Stimulated activated naive B cell treated with anti-CD40 and anti-IgM and Interleukin-4, amounts not matched to agents 10 μg/mL and 1 μg/mL and 100 μg/mL, for 72 hours (primary cell): ENCODE results near the gene STK35.

Source experiments
- ATAC-seq, 2 donors: fragments of 150-1000 bp; cut with Tn5 transposase; replicated peaks; 2 replicates each; pipeline ENCODE4 v1.10.0; 2021; ENCODE audit warnings: moderate library complexity in 1 of 2
- DNase-seq: peaks from one replicate; pipeline ENCODE4 v3.0.0; 2021
- H3K27ac Mint-ChIP-seq: one replicate; pipeline ENCODE4 v1.8.0; 2022; ENCODE audit warnings: mild to moderate bottlenecking, mixed read lengths
- H3K27me3 Mint-ChIP-seq, 2 donors: one replicate each; pipeline ENCODE4 v1.8.0; 2022; ENCODE audit warnings: mixed read lengths in 2 of 2
- H3K36me3 Mint-ChIP-seq, 2 donors: one replicate each; pipeline ENCODE4 v1.8.0; 2022; ENCODE audit warnings: mixed read lengths in 2 of 2, mild to moderate bottlenecking in 1 of 2
- H3K4me1 Mint-ChIP-seq, 2 donors: one replicate each; pipeline ENCODE4 v1.8.0; 2022; ENCODE audit warnings: mixed read lengths in 2 of 2, mild to moderate bottlenecking in 1 of 2
- H3K4me3 Mint-ChIP-seq, 2 donors: one replicate each; pipeline ENCODE4 v1.8.0; 2022; ENCODE audit warnings: mild to moderate bottlenecking in 2 of 2, mixed read lengths in 2 of 2, moderate library complexity in 1 of 2
- H3K9me3 Mint-ChIP-seq, 2 donors: one replicate each; pipeline ENCODE4 v1.8.0; 2022; ENCODE audit warnings: mixed read lengths in 2 of 2, mild to moderate bottlenecking in 1 of 2

Gene STK35

DNA sequence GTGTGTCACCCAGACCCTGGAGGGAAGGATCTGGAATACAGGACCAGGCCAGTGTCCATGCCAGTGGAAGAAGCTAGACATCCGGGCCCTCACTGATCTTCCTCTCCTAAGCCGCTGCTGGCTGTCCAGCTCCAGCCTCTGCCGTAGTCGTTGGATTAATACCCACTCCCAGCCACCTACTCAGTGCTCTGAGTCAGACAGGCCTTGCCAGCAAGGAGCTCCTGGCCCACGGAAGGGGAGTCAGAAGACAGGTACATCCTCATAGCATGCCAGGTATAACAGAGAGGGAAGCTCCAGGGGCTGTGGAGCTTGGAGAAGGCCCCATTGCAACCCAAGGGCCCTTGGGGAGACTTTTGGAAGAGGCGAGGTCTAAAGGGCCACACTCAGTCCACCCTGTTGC lies 49.0 kb downstream of the STK35 start:
- ATAC-seq (no peak), DNase-seq (no peak)
- H3K27me3 Mint-ChIP-seq = no peaks in the 10 kb centered on the region
- H3K4me3 Mint-ChIP-seq = no peak overlapping the region
- peaks cover 32 to 41% of the 10 kb centered on the region in 2 donors for H3K36me3 Mint-ChIP-seq
- H3K27ac Mint-ChIP-seq = no peak overlapping the region
- H3K4me1 Mint-ChIP-seq = peaks cover 4 to 13% of the 10 kb centered on the region in 2 donors
- no peaks in the 10 kb centered on the region for H3K9me3 Mint-ChIP-seq

DNA sequence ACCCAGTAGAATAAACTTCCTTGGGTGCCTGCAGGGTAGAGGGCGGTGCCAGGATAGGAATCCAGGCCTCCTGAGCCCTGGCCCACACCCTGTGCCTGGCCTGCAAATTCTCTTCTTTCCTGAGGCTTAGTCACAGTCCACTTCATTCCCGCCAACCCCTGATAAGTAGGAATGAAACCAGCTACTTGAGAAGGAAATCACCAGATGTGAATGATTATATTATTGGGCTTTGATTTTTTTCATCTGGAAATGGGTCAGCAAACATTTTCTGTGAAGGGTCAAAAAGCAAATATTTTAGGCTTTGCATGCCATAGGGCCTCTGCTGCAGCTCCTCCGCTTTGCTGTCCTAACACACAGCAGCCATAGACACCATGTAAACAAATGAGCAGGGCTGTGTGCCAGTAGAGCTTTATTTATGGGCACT lies 50.2 kb downstream of the STK35 start:
- Mint-ChIP-seq H3K36me3 (peaks cover 20 to 31% of the 10 kb centered on the region in 2 donors), H3K27ac (no peak overlapping the region), H3K27me3 (no peaks in the 10 kb centered on the region), H3K4me1 (peaks cover 2 to 13% of the 10 kb centered on the region in 2 donors), H3K9me3 (no peaks in the 10 kb centered on the region), H3K4me3 (no peak overlapping the region)
- ATAC-seq (no peak), DNase-seq (no peak)

DNA sequence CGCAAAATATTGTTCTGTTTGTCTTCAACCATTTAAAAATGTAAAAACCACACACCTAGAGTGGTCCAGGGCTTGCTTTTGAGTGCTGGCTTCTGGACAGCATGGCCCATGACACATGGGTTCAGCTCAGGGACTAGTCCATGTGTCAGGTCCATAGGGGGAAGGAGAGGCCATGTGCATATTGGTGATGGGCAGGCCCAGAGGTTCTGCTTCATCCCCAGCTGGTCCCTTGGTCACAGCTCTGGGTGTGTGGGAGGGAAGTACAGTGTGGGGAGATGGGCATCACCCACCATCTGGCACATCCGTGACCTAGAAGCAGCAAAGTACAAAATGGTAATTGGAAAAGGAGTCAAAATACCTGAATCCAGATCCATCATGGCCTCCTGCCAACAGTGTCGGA lies 50.7 kb downstream of the STK35 start:
- no peak for ATAC-seq
- H3K4me3 Mint-ChIP-seq = no peak overlapping the region
- H3K4me1 Mint-ChIP-seq = peaks cover 2 to 13% of the 10 kb centered on the region in 2 donors
- no peaks in the 10 kb centered on the region for H3K9me3 Mint-ChIP-seq
- H3K36me3 Mint-ChIP-seq = peaks cover 20 to 27% of the 10 kb centered on the region in 2 donors
- H3K27me3 Mint-ChIP-seq = no peaks in the 10 kb centered on the region
- DNase-seq = no peak
- H3K27ac Mint-ChIP-seq = no peak overlapping the region

DNA sequence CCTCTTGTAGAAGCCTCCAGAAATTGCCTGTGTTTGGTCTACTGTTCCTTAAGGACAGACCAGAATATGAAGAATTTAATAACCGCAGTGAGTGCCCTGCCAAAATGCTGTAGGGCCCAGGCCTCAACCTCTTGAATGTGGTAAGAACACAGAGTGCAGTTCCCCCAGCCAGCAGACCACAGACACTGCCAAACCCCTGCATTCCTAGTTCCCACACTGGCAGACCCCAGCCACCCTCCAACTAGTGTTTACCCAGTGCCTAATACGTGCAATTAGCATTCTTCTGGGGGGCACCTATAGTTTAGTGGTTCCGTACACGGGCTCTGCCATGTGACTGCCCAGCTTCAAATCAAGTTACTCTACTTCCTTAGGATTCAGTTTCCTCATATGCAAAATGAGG lies 51.7 kb downstream of the STK35 start:
- ATAC-seq (no peak), DNase-seq (no peak)
- Mint-ChIP-seq H3K9me3 (no peaks in the 10 kb centered on the region), H3K27me3 (no peaks in the 10 kb centered on the region), H3K36me3 (peaks cover 14 to 17% of the 10 kb centered on the region in 2 donors), H3K4me3 (no peak overlapping the region), H3K4me1 (peaks cover 2 to 7% of the 10 kb centered on the region in 2 donors), H3K27ac (no peak overlapping the region)

DNA sequence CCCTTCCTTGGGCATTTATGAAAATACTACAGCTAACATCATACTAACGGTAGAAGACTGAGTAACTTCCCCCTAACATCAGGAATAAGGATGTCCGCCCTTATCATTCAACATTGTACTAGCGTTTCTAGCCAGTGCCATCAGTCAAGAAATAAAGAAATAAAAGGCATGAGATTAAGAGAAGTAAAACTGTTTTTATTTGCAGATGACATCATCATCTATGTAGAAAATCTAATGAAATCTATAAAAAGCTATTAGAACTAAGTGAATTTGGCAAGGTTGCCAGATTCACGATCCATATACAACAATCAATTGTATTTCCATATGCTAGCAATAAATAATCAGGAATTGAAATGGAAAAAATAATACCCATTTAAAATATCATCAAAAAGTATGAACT lies 54.6 kb downstream of the STK35 start:
- ATAC-seq (no peak), DNase-seq (no peak)
- H3K27ac Mint-ChIP-seq = no peak overlapping the region
- H3K4me3 Mint-ChIP-seq = no peak overlapping the region
- peaks cover 0 to 2% of the 10 kb centered on the region in 2 donors for H3K4me1 Mint-ChIP-seq
- peaks cover 0 to 2% of the 10 kb centered on the region in 2 donors for H3K36me3 Mint-ChIP-seq
- H3K9me3 Mint-ChIP-seq = no peaks in the 10 kb centered on the region
- H3K27me3 Mint-ChIP-seq = no peaks in the 10 kb centered on the region

DNA sequence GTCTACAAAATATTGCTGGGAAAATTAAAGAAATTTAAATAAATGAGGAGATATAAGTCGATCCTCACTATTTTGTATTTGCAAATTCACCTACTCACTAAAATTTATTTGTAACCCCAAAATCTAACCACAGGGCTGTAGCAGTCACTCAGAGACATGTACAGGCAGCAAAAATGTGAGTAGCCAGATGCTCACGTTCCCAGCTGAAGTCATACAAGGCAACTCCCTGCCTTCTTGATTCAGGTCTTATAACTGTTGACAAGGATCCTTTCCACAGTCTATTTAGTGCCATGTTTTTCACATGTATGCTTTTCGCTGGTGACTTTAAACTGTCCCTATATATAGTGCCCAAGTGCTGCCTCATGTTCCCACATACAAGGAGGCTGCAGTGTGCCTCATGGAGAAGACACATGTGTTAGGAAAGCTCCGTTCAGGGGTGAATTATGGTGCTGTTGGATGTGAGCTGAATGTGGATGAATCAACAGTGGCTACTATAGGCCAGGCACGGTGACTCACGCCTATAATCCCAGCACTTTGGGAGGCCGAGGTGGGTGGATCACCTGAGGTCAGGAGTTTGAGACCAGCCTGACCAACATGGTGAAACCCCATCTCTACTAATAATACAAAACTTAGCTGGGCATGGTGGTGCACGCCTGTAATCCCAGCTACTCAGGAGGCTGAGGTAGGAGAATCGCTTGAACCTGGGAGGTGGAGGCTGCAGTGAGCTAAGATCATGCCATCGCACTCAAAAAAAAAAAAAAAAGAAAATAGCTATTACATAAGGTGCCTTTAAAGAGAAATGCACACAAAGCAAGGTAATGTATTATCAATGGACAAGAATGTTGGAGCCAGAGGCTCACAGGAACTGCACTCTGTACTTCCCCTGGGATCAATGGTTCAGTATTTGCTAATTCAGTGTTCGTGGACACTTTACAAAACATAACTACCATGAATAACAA lies 55.3 kb downstream of the STK35 start:
- H3K27ac Mint-ChIP-seq = no peak overlapping the region
- ATAC-seq = no peak
- peaks cover 0 to 2% of the 10 kb centered on the region in 2 donors for H3K4me1 Mint-ChIP-seq
- no peaks in the 10 kb centered on the region for H3K9me3 Mint-ChIP-seq
- H3K36me3 Mint-ChIP-seq = no peaks in the 10 kb centered on the region
- H3K27me3 Mint-ChIP-seq = no peaks in the 10 kb centered on the region
- H3K4me3 Mint-ChIP-seq = no peak overlapping the region
- no peak for DNase-seq

DNA sequence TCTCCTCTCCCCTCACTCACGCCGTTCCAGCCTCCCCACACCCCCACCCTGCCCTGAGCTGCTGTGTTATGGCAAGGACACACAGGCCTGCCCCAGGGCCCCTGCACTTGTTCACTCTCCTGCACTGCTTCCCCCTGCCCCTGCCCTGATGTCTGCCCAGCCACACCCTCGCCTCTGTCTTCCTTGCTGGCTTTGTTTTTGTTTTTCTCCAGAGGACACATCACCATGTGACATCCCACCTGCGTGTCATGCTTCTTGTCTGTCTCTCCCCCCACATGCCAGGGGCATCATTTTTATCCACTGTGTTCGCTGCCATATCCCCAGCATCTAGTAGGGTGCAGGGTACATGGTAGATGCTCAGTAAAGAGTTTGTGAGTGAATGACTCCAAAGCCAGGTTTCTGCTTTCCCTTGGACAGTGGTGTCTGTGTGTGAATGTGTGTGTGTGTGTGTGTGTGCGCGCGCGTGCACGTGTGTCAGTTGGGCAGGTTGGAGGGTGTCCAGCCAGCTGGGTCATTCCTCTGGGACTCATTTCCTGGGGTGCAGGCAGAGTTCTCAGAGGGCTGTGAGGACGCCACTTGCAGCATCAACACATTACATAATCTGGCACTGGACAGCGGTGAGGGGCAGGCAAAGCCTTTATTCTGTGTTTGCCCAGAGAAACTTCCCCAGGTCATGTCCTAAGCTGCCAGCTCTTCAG lies 60.6 kb downstream of the STK35 start:
- Mint-ChIP-seq H3K36me3 (no peaks in the 10 kb centered on the region), H3K4me1 (peaks cover 0 to 2% of the 10 kb centered on the region in 2 donors), H3K9me3 (no peaks in the 10 kb centered on the region), H3K27ac (no peak overlapping the region), H3K27me3 (peaks cover 6 to 17% of the 10 kb centered on the region in 2 donors), H3K4me3 (no peak overlapping the region)
- ATAC-seq (no peak), DNase-seq (no peak)

DNA sequence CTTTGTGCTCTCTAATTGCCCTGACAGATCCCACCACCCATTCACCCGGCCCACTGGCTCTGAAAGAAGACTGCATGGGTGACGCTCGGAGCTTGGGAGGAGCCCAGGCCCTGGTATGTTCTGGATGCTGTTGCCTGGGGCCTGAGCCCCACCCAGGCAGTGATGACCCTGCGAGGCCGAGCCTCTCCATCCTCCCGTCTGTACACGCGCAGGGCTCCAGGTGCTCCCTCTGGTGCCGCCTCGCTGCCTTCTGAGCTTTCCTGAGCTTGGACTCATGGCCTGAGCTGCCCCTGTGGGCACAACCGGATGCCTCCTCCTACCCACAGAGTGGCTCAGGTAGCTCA lies 61.2 kb downstream of the STK35 start:
- no peak overlapping the region for H3K4me3 Mint-ChIP-seq
- H3K9me3 Mint-ChIP-seq = no peaks in the 10 kb centered on the region
- peaks cover 7 to 17% of the 10 kb centered on the region in 2 donors for H3K27me3 Mint-ChIP-seq
- peaks cover 0 to 2% of the 10 kb centered on the region in 2 donors for H3K4me1 Mint-ChIP-seq
- no peak for ATAC-seq
- H3K27ac Mint-ChIP-seq = no peak overlapping the region
- no peaks in the 10 kb centered on the region for H3K36me3 Mint-ChIP-seq
- DNase-seq = no peak

DNA sequence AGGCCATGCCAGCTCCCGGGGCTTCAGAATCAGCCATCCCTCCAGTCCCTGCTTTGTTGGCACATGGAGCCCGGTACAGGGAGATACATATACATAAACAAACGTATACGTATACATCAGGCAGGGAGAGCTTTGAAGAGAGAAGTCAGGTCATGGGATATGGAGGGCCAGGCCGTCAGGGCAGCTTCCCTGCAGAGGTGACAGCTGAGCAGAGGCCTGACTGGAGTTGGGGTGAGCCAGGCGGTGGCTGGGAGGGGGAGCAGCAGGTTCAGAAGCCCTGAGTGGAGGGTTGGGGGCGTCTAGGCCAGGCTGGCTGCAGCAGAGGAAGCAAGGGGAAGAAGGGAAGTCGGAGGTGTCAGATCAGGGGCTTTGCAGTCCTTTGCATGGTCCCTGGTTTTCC lies 61.7 kb downstream of the STK35 start:
- peaks cover 0 to 2% of the 10 kb centered on the region in 2 donors for H3K4me1 Mint-ChIP-seq
- no peak overlapping the region for H3K27ac Mint-ChIP-seq
- DNase-seq (no peak), ATAC-seq (no peak)
- no peak overlapping the region for H3K4me3 Mint-ChIP-seq
- H3K9me3 Mint-ChIP-seq = no peaks in the 10 kb centered on the region
- no peaks in the 10 kb centered on the region for H3K36me3 Mint-ChIP-seq
- peaks cover 7 to 22% of the 10 kb centered on the region in 2 donors for H3K27me3 Mint-ChIP-seq

DNA sequence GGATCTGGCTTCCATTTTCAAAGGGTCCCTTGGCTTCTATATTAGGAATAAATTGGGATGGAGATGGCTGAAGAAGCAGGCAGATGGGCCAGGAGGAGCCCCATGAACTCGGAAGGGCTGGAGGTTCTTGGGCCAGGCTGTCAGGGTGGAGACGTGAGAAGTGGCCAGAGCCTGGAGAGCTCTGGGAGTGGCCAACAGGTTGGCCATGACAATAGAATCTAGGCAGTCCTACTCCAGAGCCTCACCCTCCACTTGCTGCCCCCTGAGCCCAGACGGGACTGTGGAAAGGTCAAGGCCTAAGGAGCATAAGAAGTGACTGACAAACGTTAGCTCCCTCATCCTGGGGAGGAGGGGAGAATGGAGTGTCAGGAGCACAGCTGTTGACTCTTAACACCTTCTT lies 62.1 kb downstream of the STK35 start:
- Mint-ChIP-seq H3K36me3 (no peaks in the 10 kb centered on the region), H3K4me3 (no peak overlapping the region), H3K27ac (no peak overlapping the region), H3K4me1 (peaks cover 0 to 2% of the 10 kb centered on the region in 2 donors), H3K9me3 (no peaks in the 10 kb centered on the region), H3K27me3 (peaks cover 7 to 23% of the 10 kb centered on the region in 2 donors)
- DNase-seq (no peak), ATAC-seq (no peak)

DNA sequence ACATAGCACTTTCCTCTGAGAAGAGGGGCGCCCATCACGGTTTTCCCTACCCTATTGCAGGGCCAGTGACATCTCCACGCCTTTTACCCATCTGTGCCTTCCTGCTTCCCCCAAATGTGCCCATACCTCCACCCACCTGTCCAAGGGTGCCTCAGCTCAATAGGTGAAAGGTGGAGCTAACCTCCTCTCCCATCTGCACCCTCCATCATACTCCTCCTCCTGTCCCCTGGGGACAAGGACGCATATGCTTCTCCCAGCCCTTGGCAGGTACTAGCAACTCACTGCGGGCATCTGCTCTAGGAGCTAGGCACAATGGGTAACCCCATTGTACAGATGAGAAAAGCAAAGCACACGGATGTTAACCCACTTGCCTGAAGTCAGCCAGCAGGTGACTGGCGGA lies 62.8 kb downstream of the STK35 start:
- H3K27ac Mint-ChIP-seq = no peak overlapping the region
- no peak overlapping the region for H3K4me3 Mint-ChIP-seq
- peaks cover 7 to 23% of the 10 kb centered on the region in 2 donors for H3K27me3 Mint-ChIP-seq
- DNase-seq = no peak
- H3K4me1 Mint-ChIP-seq = peaks cover 0 to under 1% of the 10 kb centered on the region in 2 donors
- no peaks in the 10 kb centered on the region for H3K9me3 Mint-ChIP-seq
- H3K36me3 Mint-ChIP-seq = no peaks in the 10 kb centered on the region
- ATAC-seq = no peak

DNA sequence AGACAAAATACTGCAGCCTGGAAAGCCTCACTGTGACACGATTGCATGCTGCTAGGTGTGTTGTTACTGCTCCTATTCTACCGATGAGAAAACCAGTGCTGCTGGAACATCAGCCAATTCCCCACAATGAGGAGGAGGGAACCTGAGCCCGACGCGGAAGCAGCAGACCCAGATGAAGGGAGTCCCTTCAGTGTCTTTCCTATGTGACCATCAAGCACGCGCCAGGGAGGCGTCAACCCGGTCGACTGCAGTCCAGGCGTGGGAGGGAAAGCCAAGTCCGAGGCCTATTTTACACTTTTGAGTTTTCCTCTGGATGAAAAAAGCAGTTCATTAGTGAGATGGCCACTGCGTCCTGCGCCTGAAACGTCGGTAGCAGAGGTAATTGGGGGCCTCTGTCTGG lies 63.3 kb downstream of the STK35 start:
- ATAC-seq (no peak), DNase-seq (no peak)
- Mint-ChIP-seq H3K9me3 (no peaks in the 10 kb centered on the region), H3K4me1 (no peaks in the 10 kb centered on the region), H3K27me3 (peaks cover 7 to 23% of the 10 kb centered on the region in 2 donors), H3K4me3 (no peak overlapping the region), H3K27ac (no peak overlapping the region), H3K36me3 (no peaks in the 10 kb centered on the region)

DNA sequence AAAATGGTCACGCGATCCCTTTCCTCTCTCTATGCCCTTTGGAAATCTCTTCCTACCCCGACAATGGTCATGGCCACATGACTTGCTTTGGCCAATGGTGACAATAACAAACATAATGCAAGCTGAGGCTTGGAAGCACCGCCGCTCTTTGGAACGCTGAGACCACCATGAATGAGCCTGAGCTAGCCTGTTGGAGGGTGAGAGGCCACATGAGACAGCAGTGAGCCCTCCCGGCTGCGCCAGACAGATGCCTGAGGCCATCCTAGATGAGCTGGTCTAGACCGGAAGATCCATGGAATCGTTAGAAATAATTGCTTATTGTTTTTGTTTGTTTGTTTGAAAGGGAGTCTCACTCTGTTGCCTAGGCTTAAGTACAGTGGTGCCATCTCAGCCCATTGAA lies 64.2 kb downstream of the STK35 start:
- H3K9me3 Mint-ChIP-seq = no peaks in the 10 kb centered on the region
- ATAC-seq = no peak
- no peaks in the 10 kb centered on the region for H3K36me3 Mint-ChIP-seq
- H3K4me3 Mint-ChIP-seq = no peak overlapping the region
- no peak for DNase-seq
- H3K27me3 Mint-ChIP-seq = peaks cover 7 to 23% of the 10 kb centered on the region in 2 donors
- no peak overlapping the region for H3K27ac Mint-ChIP-seq
- peaks cover 0 to 1% of the 10 kb centered on the region in 2 donors for H3K4me1 Mint-ChIP-seq

DNA sequence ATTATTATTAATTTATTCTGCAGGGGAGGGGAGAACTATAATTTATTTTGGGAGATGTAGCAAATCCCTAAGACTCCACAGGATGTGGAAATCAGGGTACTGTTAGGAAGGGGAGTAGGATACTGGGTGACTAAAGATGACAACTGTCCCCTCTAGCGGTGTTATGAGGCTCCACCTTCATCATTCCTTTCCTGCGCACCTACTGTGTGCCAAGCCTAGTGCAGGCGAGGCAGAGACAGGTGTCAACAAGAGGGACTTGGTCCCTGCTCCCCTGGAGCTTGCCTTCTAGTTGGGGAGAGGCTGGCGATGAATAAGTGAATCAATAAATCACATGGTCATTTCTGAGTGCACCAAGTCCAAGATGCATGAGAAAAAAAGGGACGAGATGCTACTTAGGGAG lies 65.5 kb downstream of the STK35 start:
- ATAC-seq (no peak), DNase-seq (no peak)
- Mint-ChIP-seq H3K4me1 (peaks cover 4 to 11% of the 10 kb centered on the region in 2 donors), H3K36me3 (no peaks in the 10 kb centered on the region), H3K9me3 (no peaks in the 10 kb centered on the region), H3K27me3 (peaks cover 7 to 30% of the 10 kb centered on the region in 2 donors), H3K4me3 (no peak overlapping the region), H3K27ac (no peak overlapping the region)

DNA sequence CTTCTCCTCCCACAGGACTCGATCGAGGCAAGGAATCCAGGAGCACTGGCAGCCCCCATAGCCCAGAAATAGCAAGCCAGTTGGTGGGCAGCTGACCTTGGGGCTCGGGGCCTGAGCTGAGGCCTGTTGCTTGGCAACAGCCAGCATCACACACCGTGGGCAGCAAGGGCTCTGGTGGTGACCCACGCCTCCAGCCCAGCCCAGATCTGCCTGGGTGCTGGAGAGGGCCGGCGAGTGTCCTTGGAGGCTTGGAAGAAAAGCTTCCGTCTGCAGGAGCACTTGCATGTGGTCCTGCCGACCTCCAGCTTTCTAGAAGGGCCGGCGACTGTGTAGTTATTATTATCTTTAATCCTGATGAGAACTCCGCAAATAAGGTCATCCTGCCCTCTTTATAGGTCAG lies 67.3 kb downstream of the STK35 start:
- ATAC-seq (no peak), DNase-seq (no peak)
- Mint-ChIP-seq H3K4me1 (peaks cover 8 to 17% of the 10 kb centered on the region in 2 donors), H3K36me3 (no peaks in the 10 kb centered on the region), H3K27me3 (peaks cover 11 to 19% of the 10 kb centered on the region in 2 donors), H3K4me3 (no peak overlapping the region), H3K27ac (no peak overlapping the region), H3K9me3 (no peaks in the 10 kb centered on the region)
